Rectal smooth muscle tissue (tissue), 1 donor: Measurements from ENCODE around the gene CADPS.

Experiments
- H3K27ac ChIP-seq: one replicate; pipeline ENCODE4 v1.7.0; 2013; ENCODE audit warnings: low read depth, low read length, inconsistent platforms
- H3K27me3 ChIP-seq: one replicate; pipeline ENCODE4 v1.7.0; 2013; ENCODE audit warnings: low read length; ENCODE audit not compliant: control insufficient read depth, insufficient read depth
- H3K36me3 ChIP-seq: one replicate; pipeline ENCODE4 v1.7.0; 2013; ENCODE audit warnings: low read length; ENCODE audit not compliant: control insufficient read depth, insufficient read depth
- H3K4me1 ChIP-seq: one replicate; pipeline ENCODE4 v1.7.0; 2013; ENCODE audit warnings: low read length; ENCODE audit not compliant: control insufficient read depth, insufficient read depth
- H3K4me3 ChIP-seq: one replicate; pipeline ENCODE4 v1.7.0; 2013; ENCODE audit warnings: low read length
- H3K9ac ChIP-seq: one replicate; pipeline ENCODE4 v1.7.0; 2013; ENCODE audit warnings: low read length

Gene CADPS

DNA sequence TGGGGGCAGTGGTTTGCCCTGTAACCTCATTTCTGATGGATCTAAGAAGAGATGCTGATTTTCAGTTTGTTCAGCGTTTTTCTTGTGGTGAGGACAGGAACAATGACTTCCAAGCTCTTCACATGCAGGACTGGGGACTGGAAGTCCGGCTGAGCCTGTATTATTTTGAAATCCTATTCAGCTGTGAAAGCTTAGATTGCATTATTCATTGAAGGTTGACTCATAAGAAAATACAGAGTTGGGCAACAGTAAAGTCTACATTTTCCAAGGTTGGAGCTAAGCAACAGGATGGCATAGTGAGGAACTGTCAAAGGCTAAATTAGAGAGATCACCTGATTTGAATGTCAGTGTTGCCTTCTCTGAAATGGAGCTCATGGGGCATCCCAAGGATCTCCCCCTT, 270.9 kb downstream of the CADPS start:
- Histone ChIP-seq H3K27me3 (no peaks in the 10 kb centered on the region), H3K9ac (no peak overlapping the region), H3K27ac (no peak overlapping the region), H3K36me3 (no peaks in the 10 kb centered on the region), H3K4me1 (no peaks in the 10 kb centered on the region), H3K4me3 (no peak overlapping the region)

DNA sequence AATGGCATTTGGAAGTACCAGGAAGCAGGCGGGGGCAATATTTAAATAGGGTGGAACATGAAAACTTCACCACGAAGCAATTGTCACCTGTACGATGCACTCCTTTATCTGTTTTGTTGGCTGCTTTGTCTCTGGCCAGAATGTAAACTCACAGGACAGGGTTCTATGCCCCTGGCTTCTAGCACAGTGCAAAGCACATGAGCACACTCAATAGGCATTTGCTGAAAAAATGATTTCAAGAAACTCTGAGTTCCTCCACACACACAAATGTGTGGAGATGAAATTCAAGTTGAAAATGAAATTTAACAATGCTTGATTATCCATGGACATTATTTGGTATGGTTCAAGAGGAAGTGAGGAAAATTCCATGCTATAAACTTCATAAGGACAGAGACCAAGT, 272.2 kb downstream of the CADPS start:
- Histone ChIP-seq H3K4me1 (no peaks in the 10 kb centered on the region), H3K9ac (no peak overlapping the region), H3K36me3 (no peaks in the 10 kb centered on the region), H3K4me3 (no peak overlapping the region), H3K27ac (no peak overlapping the region), H3K27me3 (no peaks in the 10 kb centered on the region)

DNA sequence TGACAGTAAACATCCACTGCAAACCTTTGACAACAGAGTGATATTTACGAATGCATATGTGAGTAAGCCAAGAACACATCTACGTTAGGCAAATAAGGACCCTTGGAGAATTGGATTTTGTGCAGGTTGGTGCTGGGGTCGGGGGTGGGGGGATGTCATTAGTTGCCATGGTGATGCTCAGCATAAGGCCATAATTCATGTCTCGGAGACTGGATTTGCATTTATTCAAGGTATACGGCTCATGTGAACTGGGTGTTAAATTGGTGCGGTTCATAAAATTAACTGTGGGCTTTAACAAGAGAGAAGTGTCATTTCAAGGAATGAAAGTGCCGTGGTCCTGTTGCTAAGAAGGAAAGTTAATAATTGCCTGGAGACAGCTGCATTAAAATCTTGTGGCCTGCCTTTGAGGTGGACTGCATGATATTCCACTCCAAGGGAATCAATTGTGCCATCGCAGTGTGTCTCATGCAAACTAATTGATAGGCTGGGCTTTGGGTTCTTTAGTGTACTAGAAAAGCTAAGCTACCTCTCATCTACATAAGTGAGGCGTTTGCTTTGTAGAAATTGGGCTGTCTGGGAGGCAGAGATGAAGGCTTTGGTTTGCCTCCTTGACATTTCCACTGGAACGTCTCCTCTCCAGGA, 273.0 kb downstream of the CADPS start:
- H3K36me3 ChIP-seq: no peaks in the 10 kb centered on the region
- no peak overlapping the region for H3K9ac ChIP-seq
- no peaks in the 10 kb centered on the region for H3K27me3 ChIP-seq
- H3K4me3 ChIP-seq: no peak overlapping the region
- no peaks in the 10 kb centered on the region for H3K4me1 ChIP-seq
- no peak overlapping the region for H3K27ac ChIP-seq

DNA sequence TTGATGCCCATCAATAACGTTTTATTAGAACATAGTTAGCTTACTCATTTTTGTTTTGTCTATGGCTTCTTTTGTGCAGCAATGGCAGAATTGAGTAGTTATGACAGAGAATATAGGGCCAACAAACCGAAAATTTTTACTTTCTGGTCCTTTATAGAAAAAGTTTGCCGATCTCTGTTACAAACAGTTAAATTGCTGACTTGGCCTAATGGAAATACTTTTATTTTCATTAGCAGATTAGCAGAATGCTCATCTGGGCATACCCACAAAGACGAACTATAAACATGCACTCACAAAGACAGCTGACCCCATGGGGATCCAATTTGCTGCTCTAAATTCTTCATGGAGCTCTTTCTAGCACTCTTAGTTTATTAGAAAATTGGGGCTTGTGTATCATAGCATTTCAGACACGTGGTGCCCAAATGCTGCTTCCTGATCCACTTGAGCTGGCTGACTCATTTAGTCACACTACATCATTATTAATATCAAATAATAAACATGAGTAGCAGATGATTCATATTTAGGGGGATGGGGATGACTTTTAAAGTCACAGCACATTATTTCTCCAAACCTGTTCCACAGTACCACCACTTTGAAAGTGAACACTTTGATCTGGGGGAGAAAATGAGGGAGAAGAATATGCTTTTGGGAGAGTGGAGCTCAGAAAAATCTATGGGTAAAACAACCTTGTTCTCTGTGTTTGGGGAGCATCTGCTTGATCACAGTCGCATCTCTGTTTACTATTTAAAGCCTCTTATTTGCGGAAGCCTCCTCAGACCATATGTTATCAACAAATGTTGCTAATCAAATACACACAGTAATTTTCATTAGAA, 273.8 kb downstream of the CADPS start:
- Histone ChIP-seq H3K4me1 (no peaks in the 10 kb centered on the region), H3K27ac (no peak overlapping the region), H3K9ac (no peak overlapping the region), H3K27me3 (no peaks in the 10 kb centered on the region), H3K4me3 (no peak overlapping the region), H3K36me3 (no peaks in the 10 kb centered on the region)

DNA sequence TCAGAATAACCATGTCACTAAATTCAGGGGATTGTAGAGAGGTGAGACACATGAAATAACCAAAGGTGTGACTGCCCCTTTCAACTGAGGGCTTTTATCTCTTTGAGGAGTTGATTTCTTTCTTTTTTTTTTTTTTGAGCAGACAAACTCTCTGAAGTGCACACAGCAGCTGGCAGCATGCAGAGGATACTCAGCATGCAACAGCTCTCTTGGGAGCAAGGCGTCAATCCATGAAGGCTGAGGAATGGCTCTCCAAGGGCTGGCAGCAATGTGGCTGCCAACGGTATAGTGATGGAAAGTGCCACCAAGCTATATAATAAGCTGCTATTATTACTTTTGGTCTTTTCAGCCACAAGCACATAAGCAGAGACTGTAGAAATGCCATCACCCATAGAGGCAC, 275.2 kb downstream of the CADPS start:
- no peaks in the 10 kb centered on the region for H3K36me3 ChIP-seq
- no peaks in the 10 kb centered on the region for H3K27me3 ChIP-seq
- no peak overlapping the region for H3K9ac ChIP-seq
- no peaks in the 10 kb centered on the region for H3K4me1 ChIP-seq
- no peak overlapping the region for H3K4me3 ChIP-seq
- no peak overlapping the region for H3K27ac ChIP-seq

DNA sequence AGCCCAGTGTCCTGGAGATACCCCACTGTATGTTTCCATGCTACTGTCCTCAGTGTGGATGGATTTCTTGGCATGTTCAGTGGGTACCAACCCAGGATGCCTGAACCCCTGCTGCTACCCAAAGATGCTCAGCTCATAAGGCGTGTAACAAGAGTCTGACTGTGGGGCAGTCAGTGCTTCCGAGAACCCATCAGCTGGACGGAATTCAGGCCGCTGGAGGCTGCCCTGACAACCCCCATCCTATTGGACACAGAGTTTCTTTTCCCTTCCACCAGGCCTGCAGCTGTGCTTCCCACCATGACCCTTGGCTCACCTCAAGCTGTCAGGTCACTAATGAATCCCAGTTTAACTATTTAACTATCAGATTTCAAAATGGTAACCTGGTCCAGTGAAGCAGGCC, 277.7 kb downstream of the CADPS start:
- no peaks in the 10 kb centered on the region for H3K4me1 ChIP-seq
- H3K27me3 ChIP-seq: no peaks in the 10 kb centered on the region
- no peaks in the 10 kb centered on the region for H3K36me3 ChIP-seq
- H3K27ac ChIP-seq: no peak overlapping the region
- H3K4me3 ChIP-seq: no peak overlapping the region
- no peak overlapping the region for H3K9ac ChIP-seq

DNA sequence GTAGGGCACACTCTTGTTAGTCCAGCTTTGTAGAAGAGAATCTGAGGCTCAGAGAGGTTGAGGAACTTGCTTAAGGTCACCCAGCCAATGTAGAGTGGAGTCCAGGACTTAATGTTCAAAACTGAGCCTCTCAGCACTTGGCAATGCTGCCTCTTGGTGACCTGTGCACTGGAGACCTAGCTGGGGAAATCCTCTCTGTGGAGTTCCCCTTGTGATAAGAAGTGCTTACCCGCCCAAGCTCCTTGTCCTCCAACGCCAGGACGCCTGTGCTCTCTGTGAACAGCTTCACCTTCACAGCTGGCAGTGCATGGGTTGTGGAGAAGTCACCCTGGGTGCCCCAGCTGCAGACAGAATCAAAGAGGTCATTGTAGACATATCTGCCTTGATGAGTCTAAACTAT, 282.8 kb downstream of the CADPS start:
- Histone ChIP-seq H3K27ac (no peak overlapping the region), H3K27me3 (no peaks in the 10 kb centered on the region), H3K9ac (no peak overlapping the region), H3K4me1 (no peaks in the 10 kb centered on the region), H3K36me3 (no peaks in the 10 kb centered on the region), H3K4me3 (no peak overlapping the region)

DNA sequence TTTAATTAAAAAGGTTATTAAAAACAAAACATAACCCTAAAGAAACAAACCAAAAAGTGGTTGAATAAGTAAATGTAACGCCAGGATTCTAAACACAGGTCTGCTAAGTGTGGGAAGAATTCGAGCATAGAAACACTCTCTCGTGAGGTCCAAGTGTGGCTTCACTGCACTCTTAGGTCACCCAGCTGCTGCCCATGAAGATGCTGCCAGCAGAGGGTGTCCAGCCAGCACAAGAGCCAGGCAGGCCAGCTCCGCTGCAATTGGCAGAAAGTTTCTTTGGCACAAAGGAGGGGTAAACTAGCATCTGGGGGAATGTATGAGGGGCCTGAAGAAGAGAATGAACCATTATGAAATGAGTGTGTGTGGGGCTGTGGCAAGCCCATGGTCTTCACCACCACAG, 286.1 kb downstream of the CADPS start:
- Histone ChIP-seq H3K9ac (no peak overlapping the region), H3K4me1 (no peaks in the 10 kb centered on the region), H3K4me3 (no peak overlapping the region), H3K27ac (no peak overlapping the region), H3K27me3 (no peaks in the 10 kb centered on the region), H3K36me3 (no peaks in the 10 kb centered on the region)

DNA sequence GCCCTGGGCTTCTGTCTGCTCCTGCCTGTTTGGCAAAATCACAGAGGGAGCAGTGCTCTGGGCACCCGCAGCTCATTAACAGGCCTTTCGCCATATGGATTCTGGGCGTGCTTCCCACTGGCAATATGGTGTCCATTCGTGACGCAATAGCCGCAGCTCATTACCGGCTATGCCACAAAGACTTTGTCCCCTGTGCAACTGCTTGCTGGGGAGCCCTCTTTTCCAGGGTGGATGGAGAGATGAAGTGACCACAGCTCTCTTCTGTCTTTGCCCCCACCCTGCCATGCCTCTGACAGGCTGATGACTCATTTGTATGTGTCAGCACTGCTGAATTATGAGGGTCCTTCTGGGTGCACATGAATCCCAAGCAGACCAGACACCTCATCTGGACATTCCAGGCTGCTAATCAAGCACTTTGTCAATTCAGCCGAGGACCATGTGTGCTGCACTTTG, 287.6 kb downstream of the CADPS start:
- no peak overlapping the region for H3K9ac ChIP-seq
- no peaks in the 10 kb centered on the region for H3K4me1 ChIP-seq
- H3K36me3 ChIP-seq: no peaks in the 10 kb centered on the region
- H3K27me3 ChIP-seq: no peaks in the 10 kb centered on the region
- H3K4me3 ChIP-seq: no peak overlapping the region
- H3K27ac ChIP-seq: no peak overlapping the region

DNA sequence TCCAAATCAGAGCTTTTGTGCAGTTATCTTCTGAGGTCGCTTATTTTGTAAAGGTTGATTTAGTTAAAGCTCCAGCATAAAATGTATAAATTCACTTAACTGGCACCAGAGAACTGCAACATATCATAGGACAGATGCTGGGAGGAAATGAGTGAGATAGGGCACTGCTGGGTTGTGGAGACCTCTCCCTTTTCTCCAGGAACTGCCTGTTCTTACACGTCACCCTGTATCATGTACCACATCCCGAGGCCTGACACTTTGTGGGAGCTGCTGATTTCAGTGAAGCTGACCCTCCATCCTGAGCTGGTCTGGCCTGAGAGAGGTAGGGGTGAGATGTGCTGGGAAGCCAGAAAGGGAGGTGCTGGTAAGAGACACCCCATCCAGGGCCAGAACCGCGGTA, 288.0 kb downstream of the CADPS start:
- H3K27me3 ChIP-seq: no peaks in the 10 kb centered on the region
- no peak overlapping the region for H3K9ac ChIP-seq
- H3K4me1 ChIP-seq: no peaks in the 10 kb centered on the region
- no peaks in the 10 kb centered on the region for H3K36me3 ChIP-seq
- no peak overlapping the region for H3K27ac ChIP-seq
- H3K4me3 ChIP-seq: no peak overlapping the region

DNA sequence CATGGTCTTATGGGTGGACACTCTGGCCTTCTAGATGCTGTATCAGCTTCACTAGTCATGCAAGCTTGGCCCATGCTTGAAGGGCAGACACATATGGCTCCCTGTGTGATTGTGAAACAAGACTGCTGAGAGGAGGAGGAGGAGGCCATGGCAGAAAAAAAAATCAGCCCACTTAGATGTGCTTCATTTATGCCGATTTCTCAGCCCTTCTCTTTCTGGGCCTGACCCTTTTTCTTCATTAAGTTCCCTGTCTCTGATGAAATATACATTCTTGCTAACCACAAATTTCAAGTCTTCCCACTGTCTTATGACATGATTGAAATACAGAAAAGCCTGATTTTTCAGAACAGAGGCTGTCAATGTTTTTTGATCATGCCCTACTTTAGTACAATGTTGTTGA, 288.9 kb downstream of the CADPS start:
- Histone ChIP-seq H3K4me1 (no peaks in the 10 kb centered on the region), H3K36me3 (no peaks in the 10 kb centered on the region), H3K27ac (no peak overlapping the region), H3K9ac (no peak overlapping the region), H3K4me3 (no peak overlapping the region), H3K27me3 (no peaks in the 10 kb centered on the region)

DNA sequence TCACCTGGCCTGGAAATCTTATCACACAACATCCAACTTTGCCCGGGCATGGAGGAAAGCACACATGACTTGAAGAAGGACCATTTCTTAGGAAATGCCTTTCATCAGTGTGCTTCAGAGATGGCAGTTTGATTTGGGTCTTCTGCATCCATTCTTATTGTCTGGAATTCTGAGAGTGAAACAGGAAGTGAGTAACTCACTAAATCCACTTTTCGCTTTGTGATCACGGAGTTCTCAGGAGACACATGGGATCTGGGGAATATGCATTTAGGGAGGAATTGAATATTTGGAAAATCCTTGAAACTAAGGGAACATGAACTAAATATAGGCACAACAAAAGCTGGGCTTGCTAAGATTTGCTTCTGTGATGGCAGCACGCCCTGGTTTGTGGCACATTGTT, 289.4 kb downstream of the CADPS start:
- no peak overlapping the region for H3K27ac ChIP-seq
- no peaks in the 10 kb centered on the region for H3K36me3 ChIP-seq
- no peak overlapping the region for H3K9ac ChIP-seq

DNA sequence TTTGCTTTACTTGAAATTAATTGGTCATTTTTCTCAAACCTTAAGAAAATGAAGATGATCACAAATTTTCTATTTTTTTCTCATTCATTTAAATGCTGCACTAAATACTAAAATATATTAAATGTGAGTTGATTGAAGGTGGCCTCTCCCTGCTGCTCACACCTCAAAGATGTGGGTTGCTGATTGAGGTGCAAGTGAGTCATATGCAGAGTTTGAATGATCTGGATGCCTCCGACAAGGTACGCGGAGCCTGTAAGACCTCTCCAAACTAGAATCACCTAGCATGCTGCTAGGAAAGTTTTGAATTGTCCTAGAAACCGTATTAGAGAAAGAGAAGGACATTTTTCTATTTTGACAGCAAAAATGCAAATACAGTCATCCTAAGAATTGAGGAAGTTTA, 290.6 kb downstream of the CADPS start:
- Histone ChIP-seq H3K9ac (no peak overlapping the region), H3K4me1 (no peaks in the 10 kb centered on the region), H3K27ac (no peak overlapping the region), H3K4me3 (no peak overlapping the region), H3K27me3 (no peaks in the 10 kb centered on the region), H3K36me3 (no peaks in the 10 kb centered on the region)

More for the DNA sequence above, 289.4 kb downstream of the CADPS start:
- Histone ChIP-seq H3K27me3 (no peaks in the 10 kb centered on the region), H3K4me1 (no peaks in the 10 kb centered on the region), H3K4me3 (no peak overlapping the region)
